Lower leg skin (tissue), 4 donors: Measurements from ENCODE around the gene PLA1A. TPM values are rescaled to one million over a fixed set of nuclear protein-coding genes. Genes with fewer than 3 reads are reported as not detected.

ENCODE experiments used
- DNase-seq, 2 donors: peaks; one replicate each; pipeline ENCODE4 v3.0.0-alpha.2; 2019; ENCODE audit warnings: low spot score in 2 of 2
- H3K4me3 ChIP-seq: fragments of 200-600 bp; sonication (generic); 2 replicates; pipeline ENCODE4 v1.5.1; 2017; ENCODE audit warnings: mild to moderate bottlenecking, low read depth; ENCODE audit not compliant: poor library complexity, severe bottlenecking
- POLR2A ChIP-seq, 2 donors: fragments of 450-650 bp; IDR thresholded peaks; one replicate each; pipeline ENCODE4 v1.6.1; 2016 to 2017; ENCODE audit warnings: antibody characterized with exemption in 2 of 2, mild to moderate bottlenecking in 1 of 2, moderate library complexity in 1 of 2
- WGBS, 2 donors: methylation state at CpG; one replicate each; pipeline ENCODE4 v1.1.5; 2018; 5-methylcytosine and 5-hydroxymethylcytosine counted together
- intact Hi-C: fragments of 100-400 bp; cut with DNase I; formaldehyde crosslinking; loops from one replicate; pipeline ENCODE4 v1.15.0; 2023; ENCODE audit warnings: low total_unique reads
- total RNA-seq, 4 donors: library from RNA; depleted of rRNA; stranded (reverse); fragments of >200 nt; gene quantifications; one replicate each; pipeline ENCODE4 v1.1.0, GENCODE V29; 2016
- TF ChIP-seq, protein P1 (sequence below), 3 donors: fragments of 450-650 bp; IDR thresholded peaks; one replicate each; pipeline ENCODE4 v1.5.1; 2016; ENCODE audit warnings: antibody characterized with exemption in 3 of 3, mild to moderate bottlenecking in 3 of 3, moderate library complexity in 2 of 3

PLA1A gene
- total RNA-seq, 4 donors from 2014 or later: 0.34 to 2.6 (median 0.82) TPM

DNA sequence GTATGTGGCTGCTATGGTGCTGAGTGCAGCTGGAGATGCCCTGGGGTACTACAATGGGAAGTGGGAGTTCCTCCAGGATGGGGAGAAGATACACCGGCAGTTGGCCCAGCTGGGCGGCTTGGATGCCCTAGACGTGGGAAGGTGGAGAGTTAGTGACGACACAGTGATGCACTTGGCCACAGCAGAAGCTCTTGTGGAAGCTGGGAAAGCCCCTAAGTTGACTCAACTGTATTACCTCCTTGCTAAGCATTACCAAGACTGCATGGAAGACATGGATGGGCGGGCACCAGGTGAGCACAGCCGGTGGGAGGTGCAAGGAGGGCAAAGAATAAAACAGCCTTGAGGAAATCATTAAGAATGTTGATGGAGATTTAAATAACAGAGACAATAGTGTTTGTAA lies 15.5 kb upstream of the PLA1A start:
- TF ChIP-seq, protein P1, sequence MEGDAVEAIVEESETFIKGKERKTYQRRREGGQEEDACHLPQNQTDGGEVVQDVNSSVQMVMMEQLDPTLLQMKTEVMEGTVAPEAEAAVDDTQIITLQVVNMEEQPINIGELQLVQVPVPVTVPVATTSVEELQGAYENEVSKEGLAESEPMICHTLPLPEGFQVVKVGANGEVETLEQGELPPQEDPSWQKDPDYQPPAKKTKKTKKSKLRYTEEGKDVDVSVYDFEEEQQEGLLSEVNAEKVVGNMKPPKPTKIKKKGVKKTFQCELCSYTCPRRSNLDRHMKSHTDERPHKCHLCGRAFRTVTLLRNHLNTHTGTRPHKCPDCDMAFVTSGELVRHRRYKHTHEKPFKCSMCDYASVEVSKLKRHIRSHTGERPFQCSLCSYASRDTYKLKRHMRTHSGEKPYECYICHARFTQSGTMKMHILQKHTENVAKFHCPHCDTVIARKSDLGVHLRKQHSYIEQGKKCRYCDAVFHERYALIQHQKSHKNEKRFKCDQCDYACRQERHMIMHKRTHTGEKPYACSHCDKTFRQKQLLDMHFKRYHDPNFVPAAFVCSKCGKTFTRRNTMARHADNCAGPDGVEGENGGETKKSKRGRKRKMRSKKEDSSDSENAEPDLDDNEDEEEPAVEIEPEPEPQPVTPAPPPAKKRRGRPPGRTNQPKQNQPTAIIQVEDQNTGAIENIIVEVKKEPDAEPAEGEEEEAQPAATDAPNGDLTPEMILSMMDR (IDR thresholded peaks at IDR 0.05): no peak
- TF ChIP-seq POLR2A (IDR thresholded peaks at IDR 0.05): no peak
- WGBS, 2 donors: 58 to 68% methylated on average over 6 of the region's 6 CpGs
- intact Hi-C loops: no loop called here

DNA sequence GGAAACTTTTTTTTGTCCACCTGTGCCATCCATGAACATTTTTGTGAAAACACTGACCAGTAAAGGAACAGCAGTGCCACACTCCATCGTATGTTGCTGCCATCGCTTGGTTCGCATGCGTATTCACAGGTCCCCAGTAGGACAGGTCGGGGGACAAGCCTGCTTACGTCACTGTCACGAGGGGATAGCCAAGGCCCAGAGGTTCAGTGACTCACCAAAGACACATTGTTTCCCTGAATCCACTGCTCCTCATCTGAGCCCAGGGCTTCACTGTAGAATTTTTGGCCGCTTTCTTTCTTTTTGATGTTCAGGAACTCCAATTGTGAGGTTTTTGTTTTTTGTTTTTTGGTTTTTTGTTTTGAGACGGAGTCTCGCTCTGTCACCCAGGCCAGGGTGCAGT lies 12.5 kb upstream of the PLA1A start:
- WGBS, 2 donors: 94% methylated on average over 10 of the region's 10 CpGs
- TF ChIP-seq, protein P1 (IDR thresholded peaks at IDR 0.05): no peak
- no peak for TF ChIP-seq POLR2A (IDR thresholded peaks at IDR 0.05)

More for the DNA sequence above, 15.5 kb upstream of the PLA1A start:
- H3K4me3 ChIP-seq: no peak overlapping the region
- no peak for DNase-seq

DNA sequence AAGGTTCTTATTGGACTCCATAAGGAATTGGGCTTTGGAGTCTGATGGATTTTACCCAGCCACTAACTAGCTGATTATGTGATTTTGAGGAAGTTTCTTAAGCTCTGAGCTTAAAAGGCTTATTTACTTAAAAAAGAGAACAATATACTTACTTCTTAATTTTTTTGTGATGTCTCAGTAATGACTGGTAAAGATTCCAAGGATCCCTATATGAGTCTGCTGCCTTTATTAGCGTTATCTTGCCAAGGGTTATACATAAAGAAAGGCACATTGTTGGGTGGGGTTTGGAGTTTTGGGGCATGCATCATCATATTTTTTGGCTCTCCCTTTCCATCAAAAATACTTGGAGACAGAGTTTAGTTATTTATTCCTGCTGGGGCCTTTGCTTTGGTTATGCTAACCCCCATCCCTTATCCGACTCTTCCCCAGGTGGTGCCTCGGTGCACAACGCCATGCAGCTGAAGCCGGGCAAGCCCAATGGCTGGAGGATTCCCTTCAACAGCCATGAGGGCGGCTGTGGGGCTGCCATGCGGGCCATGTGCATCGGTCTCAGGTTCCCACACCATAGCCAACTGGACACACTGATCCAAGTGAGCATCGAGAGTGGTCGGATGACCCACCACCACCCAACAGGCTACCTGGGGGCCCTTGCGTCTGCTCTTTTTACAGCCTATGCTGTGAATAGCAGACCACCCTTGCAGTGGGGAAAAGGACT lies 11.7 kb upstream of the PLA1A start:
- H3K4me3 ChIP-seq: no peak overlapping the region
- intact Hi-C loops: no loop called here
- TF ChIP-seq, protein P1 (IDR thresholded peaks at IDR 0.05): no peak
- no peak for TF ChIP-seq POLR2A (IDR thresholded peaks at IDR 0.05)
- DNase-seq: no peak
- WGBS, 2 donors: 89 to 93% methylated on average over 11 of the region's 11 CpGs

More for the DNA sequence above, 12.5 kb upstream of the PLA1A start:
- no peak overlapping the region for H3K4me3 ChIP-seq
- no peak for DNase-seq
- intact Hi-C loops: no loop called here

DNA sequence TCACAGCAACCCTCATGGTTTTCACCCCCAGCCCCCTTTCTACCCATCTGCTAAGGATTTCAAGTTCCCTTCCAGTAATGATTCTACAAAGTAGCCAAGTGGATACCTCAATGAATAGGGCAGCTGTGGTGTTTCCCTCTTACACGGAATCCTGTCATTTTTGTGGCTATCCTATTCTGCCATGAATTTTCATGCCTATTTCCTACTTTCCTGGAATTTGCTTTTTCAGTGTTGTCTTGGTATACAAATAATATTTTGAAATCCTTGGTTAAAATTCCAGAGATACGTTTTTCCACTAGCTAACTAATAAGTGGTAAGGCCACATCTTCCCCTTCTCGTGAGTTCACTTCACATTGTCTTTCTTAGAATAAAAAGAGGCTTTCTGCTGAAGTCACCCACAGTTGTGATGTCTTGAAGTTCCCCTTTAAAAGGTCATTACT lies 10.9 kb upstream of the PLA1A start:
- TF ChIP-seq, protein P1 (IDR thresholded peaks at IDR 0.05): no peak
- no peak for TF ChIP-seq POLR2A (IDR thresholded peaks at IDR 0.05)
- no peak overlapping the region for H3K4me3 ChIP-seq
- intact Hi-C loops: no loop called here
- WGBS, 2 donors: 81 to 87% methylated on average over 3 of the region's 3 CpGs
- no peak for DNase-seq

DNA sequence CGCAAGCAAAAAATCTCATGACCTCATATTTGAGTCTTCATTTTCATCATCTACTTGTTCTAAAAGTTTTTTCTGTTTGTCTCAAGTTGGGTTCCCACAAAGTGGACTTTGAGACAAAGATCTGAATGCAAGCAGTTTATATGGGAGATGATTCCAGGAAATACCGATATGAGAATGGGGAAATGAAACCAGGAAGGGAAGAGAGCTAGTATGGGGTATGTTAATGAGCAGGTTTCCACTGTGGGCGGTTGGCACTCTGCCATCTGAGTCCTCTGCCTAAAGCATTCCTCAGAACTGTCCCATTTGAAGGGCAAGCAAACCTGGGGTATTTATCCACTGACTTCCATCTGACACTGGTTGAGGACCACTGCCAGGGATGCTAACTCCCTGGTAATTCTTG lies 9.6 kb upstream of the PLA1A start:
- TF ChIP-seq POLR2A (IDR thresholded peaks at IDR 0.05): no peak
- TF ChIP-seq, protein P1 (IDR thresholded peaks at IDR 0.05): no peak
- 74 to 76% methylated on average over 3 of the region's 3 CpGs for WGBS, 2 donors
- peak in 1 of 2 donors; percentile 35 for DNase-seq
- intact Hi-C loops: no loop called here
- no peak overlapping the region for H3K4me3 ChIP-seq
